GM21737 (cell line): Measurements from ENCODE around the gene PCARE.
"Not testable (repeated sequence)": the region's sequence is repeated elsewhere in the genome, so short reads cannot be mapped to it uniquely, and the experiment has no call there.

ENCODE experiments used
- ATAC-seq: cut with Tn5 transposase; IDR thresholded peaks from one replicate; pipeline ENCODE4 v1.9.1; 2021; ENCODE audit warnings: mild to moderate bottlenecking, moderate library complexity; ENCODE audit not compliant: unreplicated experiment

The PCARE gene

GRCh38 chr2:29074411-29074810 is at the start of gene PCARE:
Gene PCARE, minus strand, starts transcription at chr2:29074523. Its CDS starts 262 bp downstream, at chr2:29074261.
- no peak for ATAC-seq

- no peak for ATAC-seq
These were observed 49.5 kb upstream of the PCARE start for GRCh38 chr2:29123617-29124349.

- ATAC-seq, result no peak
These were observed 46.5 kb upstream of the PCARE start for GRCh38 chr2:29120846-29121245.

- ATAC-seq, result no peak
These were observed 44.9 kb upstream of the PCARE start for GRCh38 chr2:29119211-29119610.

GRCh38 chr2:29117636-29118303 is 43.4 kb upstream of the PCARE start:
- ATAC-seq, result no peak

- ATAC-seq, result peak; percentile 40
These were observed 41.8 kb upstream of the PCARE start for GRCh38 chr2:29115797-29116781.

- peak; percentile 42 for ATAC-seq
These were observed 40.8 kb upstream of the PCARE start, which contains the start of gene CLIP4 for GRCh38 chr2:29114946-29115609. Gene CLIP4, plus strand, starts transcription at chr2:29115415. Its CDS starts 5,974 bp downstream, at chr2:29121389.

GRCh38 chr2:29114586-29114945 is 40.2 kb upstream of the PCARE start:
- no peak for ATAC-seq

- ATAC-seq, result no peak
These were observed 39.6 kb upstream of the PCARE start for GRCh38 chr2:29113891-29114321.

- ATAC-seq, result no peak
These were observed 38.8 kb upstream of the PCARE start for GRCh38 chr2:29113027-29113686.

- ATAC-seq, result no peak
These were observed 38.1 kb upstream of the PCARE start for GRCh38 chr2:29112379-29112778.

GRCh38 chr2:29110916-29111535 is 36.7 kb upstream of the PCARE start:
- ATAC-seq, result peak; percentile 40

- ATAC-seq, result no peak
These were observed 34.9 kb upstream of the PCARE start for GRCh38 chr2:29109246-29109645.

GRCh38 chr2:29108225-29108624 is 33.9 kb upstream of the PCARE start:
- no peak for ATAC-seq

GRCh38 chr2:29107547-29107946 is 33.2 kb upstream of the PCARE start:
- not testable (repeated sequence) for ATAC-seq

GRCh38 chr2:29106980-29107388 is 32.7 kb upstream of the PCARE start:
- ATAC-seq, result no peak

GRCh38 chr2:29106256-29106655 is 31.9 kb upstream of the PCARE start:
- ATAC-seq, result no peak

GRCh38 chr2:29105375-29105774 is 31.1 kb upstream of the PCARE start:
- no peak for ATAC-seq

GRCh38 chr2:29104688-29105087 is 30.4 kb upstream of the PCARE start:
- ATAC-seq, result no peak

- no peak for ATAC-seq
These were observed 26.2 kb upstream of the PCARE start for GRCh38 chr2:29100564-29100963.
